Mammary epithelial cell (primary cell): ENCODE measurements around the gene DOCK6.

Experiments
- EZH2 ChIP-seq: IDR thresholded peaks from 2 replicates; pipeline ENCODE4 v1.6.1; 2012; ENCODE audit warnings: low read length, inconsistent platforms, borderline replicate concordance
- TF ChIP-seq, protein P1 (sequence below), 2 donors: IDR thresholded peaks in 1 of 2; conservative IDR thresholded peaks in 1 of 2; 2 replicates each; pipeline ENCODE4 v1.5.1; 2011 to 2012; ENCODE audit warnings: inconsistent platforms in 2 of 2, low read length in 2 of 2, mild to moderate bottlenecking in 2 of 2, control low read depth in 1 of 2, low read depth in 1 of 2; ENCODE audit not compliant: insufficient read depth in 1 of 2; ENCODE audit errors: extremely low read depth in 1 of 2

DNA sequence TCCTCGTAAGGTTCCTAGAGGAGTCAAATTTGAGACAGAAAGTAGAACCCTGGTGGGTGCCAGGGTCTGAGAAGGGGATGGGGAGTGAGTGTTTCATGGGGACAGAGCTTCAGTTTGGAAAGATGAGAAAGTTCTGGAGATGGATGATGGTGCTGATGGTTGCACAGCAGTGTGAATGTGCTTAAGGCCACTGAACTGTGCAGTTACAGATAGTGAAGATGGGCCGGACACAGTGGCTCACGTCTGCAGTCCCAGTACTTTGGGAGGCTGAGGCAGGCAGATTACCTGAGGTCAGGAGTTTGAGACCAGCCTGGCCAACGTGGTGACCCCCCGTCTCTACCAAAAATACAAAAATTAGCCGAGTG, 107.7 kb downstream of the DOCK6 start:
- TF ChIP-seq, protein P1, sequence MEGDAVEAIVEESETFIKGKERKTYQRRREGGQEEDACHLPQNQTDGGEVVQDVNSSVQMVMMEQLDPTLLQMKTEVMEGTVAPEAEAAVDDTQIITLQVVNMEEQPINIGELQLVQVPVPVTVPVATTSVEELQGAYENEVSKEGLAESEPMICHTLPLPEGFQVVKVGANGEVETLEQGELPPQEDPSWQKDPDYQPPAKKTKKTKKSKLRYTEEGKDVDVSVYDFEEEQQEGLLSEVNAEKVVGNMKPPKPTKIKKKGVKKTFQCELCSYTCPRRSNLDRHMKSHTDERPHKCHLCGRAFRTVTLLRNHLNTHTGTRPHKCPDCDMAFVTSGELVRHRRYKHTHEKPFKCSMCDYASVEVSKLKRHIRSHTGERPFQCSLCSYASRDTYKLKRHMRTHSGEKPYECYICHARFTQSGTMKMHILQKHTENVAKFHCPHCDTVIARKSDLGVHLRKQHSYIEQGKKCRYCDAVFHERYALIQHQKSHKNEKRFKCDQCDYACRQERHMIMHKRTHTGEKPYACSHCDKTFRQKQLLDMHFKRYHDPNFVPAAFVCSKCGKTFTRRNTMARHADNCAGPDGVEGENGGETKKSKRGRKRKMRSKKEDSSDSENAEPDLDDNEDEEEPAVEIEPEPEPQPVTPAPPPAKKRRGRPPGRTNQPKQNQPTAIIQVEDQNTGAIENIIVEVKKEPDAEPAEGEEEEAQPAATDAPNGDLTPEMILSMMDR (conservative IDR thresholded peaks at IDR 0.05 in 1 of 2, IDR thresholded peaks at IDR 0.05 in 1 of 2; ENCODE audit: extremely low read depth in 1 of 2, insufficient read depth in 1 of 2, low read depth in 1 of 2, low read length in 2 of 2): no peak
- TF ChIP-seq EZH2: no peak
